ENCODE measurements around the gene SPTBN2. TPM values are rescaled to one million over a fixed set of nuclear protein-coding genes. Genes with fewer than 3 reads are reported as not detected.

Gene SPTBN2
- total RNA-seq, 1 donor from 2014 or later, result 62.4 TPM

GRCh38 chr11:66663741-66664296, 65.2 kb downstream of the SPTBN2 start:
- Mint-ChIP-seq H3K27me3 (ENCODE audit: low read depth) (no peaks in the 10 kb centered on the region), H3K9me3 (no peaks in the 10 kb centered on the region), H3K4me1 (peaks cover 3% of the 10 kb centered on the region), H3K27ac (no peak overlapping the region), H3K36me3 (peaks cover 32% of the 10 kb centered on the region), H3K4me3 (no peak overlapping the region)
- no peak for DNase-seq (ENCODE audit: low spot score in 2 of 2, unreplicated experiment in 2 of 2)
- no peak for TF ChIP-seq CTCF (IDR thresholded peaks at IDR 0.05; ENCODE audit: unreplicated experiment)

- H3K36me3 Mint-ChIP-seq, result peaks cover 21% of the 10 kb centered on the region
- H3K27ac Mint-ChIP-seq, result peak overlapping the region; percentile 7
- DNase-seq (ENCODE audit: low spot score in 2 of 2, unreplicated experiment in 2 of 2), result no peak
- H3K4me1 Mint-ChIP-seq, result no peaks in the 10 kb centered on the region
- H3K27me3 Mint-ChIP-seq (ENCODE audit: low read depth), result no peaks in the 10 kb centered on the region
- no peaks in the 10 kb centered on the region for H3K9me3 Mint-ChIP-seq
- H3K4me3 Mint-ChIP-seq, result no peak overlapping the region
- TF ChIP-seq CTCF (IDR thresholded peaks at IDR 0.05; ENCODE audit: unreplicated experiment), result no peak
Measured at GRCh38 chr11:66659763-66660162, 69.3 kb downstream of the SPTBN2 start.

DNA sequence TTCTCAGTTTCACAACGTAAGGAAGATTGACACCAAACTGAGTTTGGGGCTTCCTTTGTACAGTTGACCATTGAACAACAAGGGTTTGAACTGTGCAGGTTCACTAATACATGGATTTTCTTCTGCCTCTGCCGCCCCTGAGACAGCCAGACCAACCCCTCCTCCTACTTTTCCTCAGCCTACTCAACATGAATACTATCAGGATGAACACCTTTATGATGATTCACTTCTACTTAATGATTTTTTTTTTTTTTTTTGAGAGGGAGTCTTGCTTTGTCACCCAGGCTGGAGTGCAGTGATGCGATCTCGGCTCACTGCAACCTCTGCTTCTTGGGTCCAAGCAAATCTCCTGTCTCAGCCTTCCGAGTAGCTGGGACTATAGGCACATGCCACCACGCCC, 75.9 kb downstream of the SPTBN2 start:
- Mint-ChIP-seq H3K27ac (no peak overlapping the region), H3K4me1 (no peaks in the 10 kb centered on the region), H3K36me3 (peaks cover 40% of the 10 kb centered on the region), H3K27me3 (ENCODE audit: low read depth) (no peaks in the 10 kb centered on the region), H3K9me3 (no peaks in the 10 kb centered on the region), H3K4me3 (no peak overlapping the region)
- no peak for TF ChIP-seq CTCF (IDR thresholded peaks at IDR 0.05; ENCODE audit: unreplicated experiment)
- DNase-seq (ENCODE audit: low spot score in 2 of 2, unreplicated experiment in 2 of 2), result no peak

- Mint-ChIP-seq H3K9me3 (no peaks in the 10 kb centered on the region), H3K27ac (no peak overlapping the region), H3K36me3 (peaks cover 40% of the 10 kb centered on the region)
Measured at GRCh38 chr11:66652651-66653050, 76.4 kb downstream of the SPTBN2 start.

GRCh38 chr11:66651016-66651415, 78.0 kb downstream of the SPTBN2 start:
- Mint-ChIP-seq H3K36me3 (peaks cover 56% of the 10 kb centered on the region), H3K27me3 (ENCODE audit: low read depth) (no peaks in the 10 kb centered on the region), H3K4me3 (no peak overlapping the region), H3K9me3 (no peaks in the 10 kb centered on the region), H3K4me1 (peaks cover 4% of the 10 kb centered on the region), H3K27ac (no peak overlapping the region)
- no peak for TF ChIP-seq CTCF (IDR thresholded peaks at IDR 0.05; ENCODE audit: unreplicated experiment)
- DNase-seq (ENCODE audit: low spot score in 2 of 2, unreplicated experiment in 2 of 2), result no peak

More at GRCh38 chr11:66652651-66653050, 76.4 kb downstream of the SPTBN2 start:
- no peak for DNase-seq (ENCODE audit: low spot score in 2 of 2, unreplicated experiment in 2 of 2)
- TF ChIP-seq CTCF (IDR thresholded peaks at IDR 0.05; ENCODE audit: unreplicated experiment), result no peak
- H3K4me1 Mint-ChIP-seq, result no peaks in the 10 kb centered on the region
- no peaks in the 10 kb centered on the region for H3K27me3 Mint-ChIP-seq (ENCODE audit: low read depth)
- no peak overlapping the region for H3K4me3 Mint-ChIP-seq

GRCh38 chr11:66649903-66650302, 79.1 kb downstream of the SPTBN2 start:
- peaks cover 15% of the 10 kb centered on the region for H3K4me1 Mint-ChIP-seq
- H3K27me3 Mint-ChIP-seq (ENCODE audit: low read depth), result no peaks in the 10 kb centered on the region
- no peak for DNase-seq (ENCODE audit: low spot score in 2 of 2, unreplicated experiment in 2 of 2)
- TF ChIP-seq CTCF (IDR thresholded peaks at IDR 0.05; ENCODE audit: unreplicated experiment), result no peak
- H3K27ac Mint-ChIP-seq, result no peak overlapping the region
- H3K9me3 Mint-ChIP-seq, result no peaks in the 10 kb centered on the region
- H3K4me3 Mint-ChIP-seq, result no peak overlapping the region
- peaks cover 58% of the 10 kb centered on the region for H3K36me3 Mint-ChIP-seq
